GM19463 (cell line): ENCODE measurements around the gene TTC17.
"Not testable (repeated sequence)": the region's sequence is repeated elsewhere in the genome, so short reads cannot be mapped to it uniquely, and the experiment has no call there.

Source experiments
- ATAC-seq: cut with Tn5 transposase; IDR thresholded peaks from one replicate; pipeline ENCODE4 v1.9.1; 2021; ENCODE audit warnings: mild to moderate bottlenecking, moderate library complexity; ENCODE audit not compliant: unreplicated experiment

The TTC17 gene

DNA sequence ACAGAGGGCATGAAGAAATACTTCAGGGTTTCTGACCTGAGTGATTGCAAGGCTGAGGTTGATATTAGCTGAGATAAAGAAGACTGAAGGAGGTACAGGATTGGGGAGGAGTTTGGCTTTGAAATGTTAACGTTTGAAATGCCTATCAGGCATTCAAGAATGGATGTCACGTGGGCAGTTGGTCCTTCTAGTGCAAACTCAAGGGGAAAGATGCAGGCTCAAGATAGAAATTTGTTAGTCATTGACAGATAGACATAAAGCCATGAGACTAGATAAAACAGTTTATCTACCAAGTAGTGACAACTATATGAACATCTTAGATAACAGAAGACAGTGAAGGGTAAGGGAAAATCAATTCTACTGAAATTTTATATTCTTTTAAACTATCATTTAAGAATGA, 23.1 kb downstream of the TTC17 start:
- no peak for ATAC-seq

DNA sequence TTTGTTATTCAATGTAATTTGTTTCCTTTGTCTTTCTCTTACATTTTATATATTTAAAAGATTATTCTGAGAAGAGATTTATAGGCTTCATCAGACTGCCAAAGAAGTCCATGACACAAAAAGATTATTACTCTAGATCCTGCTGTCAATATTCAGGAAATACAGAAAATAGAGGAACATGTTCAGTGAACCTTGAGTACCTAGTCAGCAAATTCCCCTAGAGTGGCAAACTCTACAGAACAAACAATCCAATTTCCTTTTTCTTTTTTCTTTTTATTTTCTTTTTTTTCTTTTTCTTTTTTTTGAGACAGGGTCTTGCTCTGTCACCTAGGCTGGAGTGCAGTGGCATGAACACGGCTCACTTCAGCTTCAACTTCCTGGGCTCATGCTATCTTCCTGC, 23.9 kb downstream of the TTC17 start:
- ATAC-seq = no peak

DNA sequence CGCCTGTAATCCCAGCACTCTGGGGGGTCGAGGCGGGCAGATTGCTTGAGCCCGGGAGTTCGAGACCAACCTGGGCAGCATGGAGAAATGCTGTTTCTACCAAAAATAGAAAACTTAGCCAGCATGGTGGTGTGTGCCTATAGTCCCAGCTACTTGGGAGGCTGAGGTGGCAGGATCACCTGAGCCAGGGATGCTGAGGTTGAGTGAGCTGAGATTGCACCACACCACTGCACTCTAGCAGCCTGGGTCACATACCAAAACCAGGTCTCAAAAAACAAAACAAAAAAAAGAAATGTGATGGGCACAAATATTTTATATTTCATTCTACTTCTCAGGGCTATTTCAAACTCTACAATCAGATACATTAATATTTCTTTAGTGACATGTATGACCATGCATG, 25.7 kb downstream of the TTC17 start:
- no peak for ATAC-seq

DNA sequence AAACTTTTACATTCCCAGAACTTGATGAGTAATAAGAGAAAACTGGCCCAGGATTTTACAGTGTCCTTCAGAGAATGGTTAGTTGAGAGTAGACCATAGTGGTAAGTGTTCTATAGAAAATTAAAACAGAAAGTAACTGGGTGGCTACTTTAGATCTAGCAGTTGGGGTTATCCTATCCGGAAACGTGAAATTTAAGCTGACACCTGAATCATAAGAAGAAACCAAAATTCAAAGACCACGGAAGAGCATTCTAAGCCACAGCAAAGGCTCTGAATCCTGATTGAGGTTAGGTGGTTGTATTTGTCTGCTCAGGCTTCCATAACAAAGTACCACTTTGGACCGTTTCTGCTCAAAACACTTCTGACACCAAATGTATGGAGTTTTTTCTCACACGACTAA, 34.0 kb downstream of the TTC17 start:
- ATAC-seq = no peak

DNA sequence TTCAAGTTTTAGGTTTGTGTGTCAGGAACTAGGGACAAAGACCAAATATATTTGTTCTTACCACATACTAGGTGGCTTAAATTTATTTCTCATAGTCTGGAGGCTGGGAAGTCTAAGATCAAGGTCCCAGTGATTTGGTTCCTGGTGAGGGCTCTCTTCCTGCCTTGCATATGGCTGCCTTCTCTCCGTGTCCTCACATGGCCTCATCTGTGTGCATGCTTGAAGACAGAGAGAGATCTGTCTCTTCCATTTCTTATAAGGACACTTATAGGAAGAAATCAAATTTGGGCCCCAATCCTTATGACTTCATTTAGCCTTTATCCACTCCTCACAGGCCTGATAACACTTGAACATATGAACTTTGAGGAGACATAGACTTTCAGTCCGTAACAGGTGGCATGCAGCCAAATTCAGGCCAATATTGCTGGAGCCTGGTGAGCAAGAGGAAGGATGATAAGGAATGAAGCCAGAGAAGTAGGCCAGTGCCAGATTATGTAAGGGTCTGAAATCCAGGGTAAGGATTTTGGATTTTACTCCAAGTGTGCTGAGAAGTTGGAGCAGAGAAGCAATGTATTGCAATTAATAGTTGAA, 35.1 kb downstream of the TTC17 start:
- ATAC-seq = no peak

DNA sequence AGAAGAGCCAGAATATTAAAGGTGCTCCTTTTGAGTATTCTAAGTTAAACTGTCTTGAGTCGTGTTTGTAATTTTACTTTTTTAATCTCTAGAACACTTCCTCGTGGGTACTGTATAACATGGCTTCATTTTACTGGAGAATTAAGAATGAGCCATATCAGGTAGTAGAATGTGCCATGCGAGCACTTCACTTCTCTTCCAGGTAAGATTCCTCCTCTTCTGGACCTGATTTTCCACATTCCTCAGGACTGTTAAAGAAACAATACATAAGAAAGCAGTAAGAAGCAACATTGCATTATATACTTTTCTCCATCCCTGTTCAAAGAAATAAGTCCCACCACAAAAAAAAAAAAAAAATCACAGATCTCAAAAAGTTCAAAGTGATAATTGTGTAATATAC, 37.9 kb downstream of the TTC17 start:
- ATAC-seq = no peak

DNA sequence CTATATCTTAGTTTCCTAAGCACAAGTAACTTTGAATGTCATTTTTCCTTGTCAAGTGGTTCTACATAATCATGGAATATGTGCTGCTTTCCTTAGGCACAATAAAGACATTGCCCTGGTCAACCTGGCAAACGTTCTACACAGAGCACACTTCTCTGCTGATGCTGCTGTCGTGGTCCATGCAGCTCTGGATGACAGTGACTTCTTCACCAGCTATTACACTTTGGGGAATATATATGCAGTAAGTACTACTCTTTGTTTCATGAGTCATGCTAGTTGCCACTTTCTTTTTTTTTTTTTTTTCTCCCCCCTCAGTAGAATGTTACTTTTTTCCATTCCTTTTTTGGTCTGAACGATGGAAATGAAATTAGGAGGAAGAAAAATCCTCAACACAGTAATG, 38.5 kb downstream of the TTC17 start:
- no peak for ATAC-seq

DNA sequence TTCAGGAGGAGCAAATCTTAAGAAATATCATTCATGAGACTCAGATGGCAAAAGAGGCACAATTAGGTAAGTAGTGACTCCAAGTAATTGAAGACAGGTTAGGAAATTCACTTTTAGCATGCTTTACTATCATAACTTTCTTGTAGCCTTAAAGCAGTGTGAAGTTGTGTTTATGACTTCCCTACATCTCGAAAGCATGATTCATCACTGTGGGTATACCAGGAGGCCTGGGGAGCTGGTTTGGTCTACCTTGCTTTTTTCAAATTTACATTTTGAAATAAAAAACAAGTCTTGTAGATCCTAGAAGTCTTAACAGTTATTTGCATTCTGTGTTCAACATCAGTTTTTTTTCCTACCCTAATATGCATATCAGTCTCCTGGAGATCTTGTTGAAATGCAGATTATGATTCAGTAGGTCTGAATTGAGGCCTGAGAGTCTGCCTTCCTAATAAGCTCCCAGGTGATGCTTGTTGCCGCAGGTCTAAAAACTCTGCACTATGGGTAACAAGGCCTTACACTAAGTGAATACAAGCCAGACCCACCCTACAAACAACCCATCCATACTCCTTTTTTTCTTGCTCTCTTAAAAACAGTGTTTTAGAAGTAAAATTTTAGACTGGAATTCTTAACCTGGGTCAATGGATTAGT, 41.4 kb downstream of the TTC17 start:
- ATAC-seq = no peak

DNA sequence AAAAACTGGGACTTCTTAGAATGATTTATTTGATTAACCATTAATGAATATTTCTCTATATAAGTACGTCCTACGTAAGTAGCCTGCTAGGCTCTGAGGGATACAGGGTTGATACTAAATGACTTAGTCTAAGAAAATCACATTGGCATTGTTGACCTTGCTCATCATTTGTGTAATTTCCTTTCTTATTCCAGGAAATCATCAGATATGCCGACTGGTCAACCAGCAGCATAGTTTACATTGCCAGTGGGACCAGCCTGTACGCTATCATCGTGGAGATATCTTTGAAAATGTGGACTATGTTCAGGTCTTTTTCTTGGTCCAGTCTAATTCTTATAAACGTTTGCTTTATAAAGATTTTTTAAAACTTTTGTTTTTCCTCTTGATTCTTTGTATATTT, 42.5 kb downstream of the TTC17 start:
- ATAC-seq = no peak

DNA sequence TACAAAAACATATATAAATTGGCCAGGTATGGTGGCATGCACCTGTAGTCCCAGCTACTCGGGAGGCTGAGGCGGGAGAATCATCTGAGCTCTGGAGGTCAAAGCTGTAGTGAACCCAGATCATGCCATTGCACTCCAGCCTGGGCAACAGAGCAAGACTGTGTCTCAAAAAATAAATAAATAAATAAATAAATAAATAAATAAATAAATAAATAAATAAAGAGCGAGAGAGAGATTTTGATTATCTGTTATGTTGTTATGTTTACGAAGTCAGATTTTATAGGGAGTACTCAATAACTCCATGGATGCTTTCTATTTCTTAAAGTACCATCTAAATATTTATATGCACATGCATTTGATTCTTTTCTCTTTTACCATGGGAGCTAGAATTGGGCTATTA, 43.1 kb downstream of the TTC17 start:
- ATAC-seq = not testable (repeated sequence)

DNA sequence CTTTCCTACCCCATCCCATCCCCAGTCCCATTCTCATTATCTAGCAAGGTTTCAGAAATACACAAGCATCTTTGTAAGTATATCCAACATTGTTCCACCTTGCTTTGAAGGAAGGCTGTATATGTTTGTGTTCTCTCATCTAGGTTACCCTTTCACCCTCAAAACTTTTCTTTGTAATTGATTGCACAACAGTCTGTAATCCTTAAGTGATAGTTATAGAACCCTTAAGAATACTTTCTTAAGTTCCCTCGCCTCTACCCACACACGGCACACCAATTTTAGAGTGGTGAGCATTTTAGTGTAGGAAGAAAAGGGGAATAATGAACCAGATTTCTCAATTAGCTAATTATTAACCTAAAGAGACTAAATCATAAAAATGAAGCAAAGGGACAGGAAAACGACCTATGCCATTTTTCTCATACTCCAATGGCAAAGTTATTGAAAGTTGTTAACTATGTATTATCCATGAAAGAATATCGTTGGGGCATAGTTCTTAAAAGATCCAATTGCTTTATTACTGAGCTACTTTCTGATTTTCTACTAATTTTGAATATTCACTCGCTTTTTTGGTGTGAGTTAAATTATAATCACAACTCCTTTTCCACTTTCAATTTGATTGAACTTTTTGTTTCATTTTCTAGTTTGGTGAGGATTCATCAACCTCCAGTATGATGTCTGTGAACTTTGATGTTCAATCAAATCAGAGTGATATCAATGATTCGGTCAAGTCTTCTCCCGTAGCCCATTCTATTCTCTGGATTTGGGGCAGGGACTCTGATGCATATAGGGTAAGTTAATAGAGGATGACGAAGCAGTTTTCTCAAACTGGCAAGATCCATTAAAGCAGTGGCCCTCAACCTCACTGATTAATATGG, 44.9 kb downstream of the TTC17 start:
- ATAC-seq = no peak

DNA sequence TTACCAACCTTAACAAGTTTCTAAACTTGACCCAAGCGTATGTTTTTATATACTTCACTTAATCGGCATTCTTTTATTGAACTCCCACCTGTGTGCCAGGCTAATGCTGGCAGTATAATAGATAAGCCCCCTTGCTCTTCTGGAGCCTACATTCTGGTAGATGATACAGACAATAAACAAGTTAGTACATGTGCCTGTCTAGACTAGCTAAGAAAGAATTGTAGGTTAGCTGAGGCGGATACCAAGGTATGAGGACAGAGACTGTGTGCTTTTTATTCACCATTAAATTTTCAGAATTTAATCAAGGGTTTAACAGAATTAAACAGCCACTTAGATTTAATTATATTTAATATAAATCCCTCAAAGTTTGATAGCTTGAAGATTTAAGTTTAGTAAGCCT, 45.7 kb downstream of the TTC17 start:
- no peak for ATAC-seq

DNA sequence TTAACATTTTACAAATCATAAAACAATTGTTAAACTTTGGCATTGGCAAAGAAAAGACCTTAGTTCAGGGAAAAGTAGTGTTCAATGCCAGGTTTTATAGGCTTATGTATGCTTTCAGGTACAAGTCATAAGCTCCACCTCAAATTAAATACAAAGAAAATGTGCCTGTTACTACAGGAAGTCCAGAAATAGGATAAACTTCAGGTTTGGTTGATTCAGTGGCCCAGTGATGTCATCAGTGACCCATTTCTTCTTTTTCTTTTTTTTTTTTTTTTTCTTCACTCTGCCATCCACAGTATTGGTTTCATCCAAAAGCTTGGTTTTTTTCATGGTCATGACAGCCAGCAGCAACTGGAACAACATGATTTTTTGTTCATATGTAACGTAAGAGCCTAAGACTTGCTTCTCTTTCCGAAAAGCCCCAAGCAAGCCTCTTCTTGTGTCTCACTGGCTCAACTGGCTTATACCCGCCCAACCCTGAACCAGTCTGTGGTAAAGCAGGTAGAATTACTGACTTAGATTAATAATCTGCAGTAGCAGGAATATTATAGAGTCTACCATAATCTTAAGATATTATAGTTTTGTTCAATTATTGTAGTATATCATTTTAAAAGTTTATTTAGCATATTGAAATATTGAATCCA, 46.2 kb downstream of the TTC17 start:
- no peak for ATAC-seq

DNA sequence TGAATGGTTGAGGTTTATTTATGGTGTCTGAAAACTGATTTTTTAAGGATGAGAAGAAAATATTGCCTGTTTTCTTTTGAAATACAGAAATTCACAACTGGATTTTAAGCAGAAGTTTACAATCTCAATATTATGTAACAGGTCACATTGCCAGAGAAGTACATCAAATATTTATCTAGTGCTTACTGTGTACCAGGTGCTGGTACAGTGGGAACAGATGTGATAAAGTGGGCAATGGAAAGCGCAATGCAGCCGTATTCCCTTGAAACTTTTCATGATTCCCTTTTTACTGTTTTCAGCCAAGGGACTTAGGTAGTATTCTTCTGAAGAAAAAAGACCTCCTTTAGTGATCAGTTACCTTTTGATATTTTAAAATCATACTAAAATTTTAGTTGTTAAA, 49.6 kb downstream of the TTC17 start:
- no peak for ATAC-seq

DNA sequence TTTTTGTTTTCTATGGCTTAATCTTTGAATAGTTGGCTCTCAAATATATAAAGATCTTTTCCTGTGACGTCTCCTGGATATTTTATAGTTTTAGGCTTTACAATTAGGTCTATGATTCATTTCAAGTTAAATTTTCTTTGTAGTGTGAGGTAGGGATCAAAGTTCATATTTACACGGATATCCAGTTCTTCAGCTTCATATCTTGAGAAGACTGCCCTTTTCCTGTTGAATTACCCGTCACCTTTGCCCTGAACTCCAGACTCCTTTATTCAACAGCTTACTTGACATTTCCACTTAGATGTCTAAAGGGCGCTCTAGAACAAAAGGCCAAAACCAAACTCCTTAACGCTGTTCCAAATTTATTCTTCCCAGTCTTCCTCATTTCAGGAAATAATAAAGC, 51.7 kb downstream of the TTC17 start:
- ATAC-seq = no peak

DNA sequence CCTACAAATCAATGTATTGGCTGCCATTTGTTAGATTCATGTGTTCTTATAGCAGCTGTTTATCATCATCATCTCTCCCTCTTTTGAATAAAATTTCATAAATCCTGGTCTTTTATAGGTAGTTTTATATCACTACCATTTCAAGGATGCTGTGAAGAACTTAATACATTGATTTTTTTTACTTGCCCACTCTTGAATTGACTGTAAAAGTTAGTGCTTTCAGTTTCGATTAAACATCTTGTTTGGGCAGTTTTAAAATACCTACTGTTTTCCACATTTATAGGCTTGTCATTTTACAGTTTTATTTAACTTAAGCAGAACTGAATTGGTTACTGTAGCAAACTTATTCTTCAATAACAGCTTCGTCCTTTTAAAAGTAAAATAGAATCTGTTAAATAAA, 59.5 kb downstream of the TTC17 start:
- no peak for ATAC-seq

DNA sequence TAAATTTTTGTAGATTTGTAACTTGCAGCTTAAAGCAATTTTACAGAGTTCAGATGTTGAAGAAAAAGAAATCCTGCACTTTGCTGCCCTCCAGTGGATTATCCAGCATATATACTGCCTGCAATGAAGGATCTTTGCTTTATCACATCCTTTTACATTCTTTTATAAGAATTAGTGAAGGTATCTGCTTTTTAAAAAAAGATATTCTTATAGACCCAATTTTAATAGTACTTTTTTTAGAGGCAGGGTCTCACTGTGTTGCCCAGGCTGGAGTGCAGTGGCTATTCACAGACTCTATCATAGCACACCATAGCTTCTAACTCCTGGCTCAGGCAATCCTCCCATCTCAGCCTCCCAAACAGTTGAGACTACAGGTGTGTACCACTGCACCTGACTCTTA, 60.7 kb downstream of the TTC17 start:
- ATAC-seq = peak; percentile 51

DNA sequence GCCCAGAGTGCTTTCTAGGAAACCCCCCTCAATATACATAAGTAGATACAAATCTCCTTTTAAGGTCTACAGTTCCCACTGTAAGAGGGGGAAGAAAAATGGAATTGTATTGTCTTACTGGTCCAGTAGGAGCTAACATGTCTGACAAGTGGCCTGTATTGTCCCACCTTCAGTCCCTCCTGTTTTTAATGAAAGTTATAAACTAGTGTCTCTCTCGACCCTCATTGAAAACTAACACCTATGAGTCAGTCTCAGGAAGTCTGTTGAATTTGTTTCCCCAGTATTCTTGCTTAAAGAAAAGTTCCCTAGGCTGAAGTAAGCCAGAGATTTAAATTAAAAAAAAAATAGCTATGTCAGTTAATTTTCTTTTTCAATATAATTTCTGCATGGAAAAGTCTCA, 69.3 kb downstream of the TTC17 start:
- no peak for ATAC-seq

DNA sequence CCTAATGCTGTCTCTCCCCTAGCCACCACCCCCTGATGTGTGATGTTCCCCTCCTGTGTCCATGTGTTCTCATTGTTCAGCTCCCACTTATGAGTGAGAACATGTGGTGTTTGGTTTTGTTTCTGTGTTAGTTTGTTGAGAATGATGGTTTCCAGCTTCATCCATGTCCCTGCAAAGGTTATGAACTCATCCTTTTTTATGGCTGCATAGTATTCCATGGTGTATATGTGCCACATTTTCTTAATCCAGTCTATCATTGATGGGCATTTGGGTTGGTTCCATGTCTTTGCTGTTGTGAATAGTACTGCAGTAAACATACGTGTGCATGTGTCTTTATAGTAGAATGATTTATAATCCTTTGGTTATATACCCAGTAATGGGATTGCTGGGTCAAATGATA, 72.2 kb downstream of the TTC17 start:
- ATAC-seq = not testable (repeated sequence)

DNA sequence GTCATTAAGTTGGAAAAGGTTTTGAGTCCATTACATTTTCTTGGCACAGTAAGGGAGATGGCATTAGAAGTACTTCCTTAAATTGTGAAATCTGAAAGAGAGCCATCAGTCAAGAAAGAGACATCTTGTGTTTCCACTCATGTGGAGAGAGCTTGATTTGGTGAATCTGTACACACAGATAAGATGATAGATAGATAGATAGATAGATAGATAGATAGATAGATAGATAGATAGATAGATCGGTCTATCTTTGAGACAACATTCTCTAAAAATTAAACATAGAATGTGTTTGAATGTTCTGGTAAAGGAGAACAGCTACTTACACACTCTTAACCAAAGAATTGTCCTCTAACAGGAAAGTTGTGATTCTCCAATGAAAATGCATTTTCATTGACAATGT, 76.2 kb downstream of the TTC17 start:
- no peak for ATAC-seq

DNA sequence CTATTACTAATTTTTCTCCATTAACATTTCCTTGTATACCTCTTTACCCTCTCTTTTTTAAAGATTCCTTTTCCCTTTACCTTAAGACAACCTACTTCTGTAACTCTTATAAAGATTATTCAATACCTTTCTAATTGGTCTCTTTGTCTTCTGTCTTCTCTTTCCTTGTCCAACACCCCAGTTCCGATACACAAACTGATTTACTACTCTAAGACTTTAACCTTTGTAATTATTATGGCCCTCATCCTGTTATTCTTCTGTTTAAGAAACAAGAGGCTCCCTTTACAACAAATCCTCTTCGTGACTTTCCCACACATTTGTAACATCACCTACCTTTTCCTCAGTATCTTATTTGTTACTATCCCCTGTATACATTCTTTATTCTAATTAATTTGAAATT, 81.8 kb downstream of the TTC17 start:
- ATAC-seq = no peak

DNA sequence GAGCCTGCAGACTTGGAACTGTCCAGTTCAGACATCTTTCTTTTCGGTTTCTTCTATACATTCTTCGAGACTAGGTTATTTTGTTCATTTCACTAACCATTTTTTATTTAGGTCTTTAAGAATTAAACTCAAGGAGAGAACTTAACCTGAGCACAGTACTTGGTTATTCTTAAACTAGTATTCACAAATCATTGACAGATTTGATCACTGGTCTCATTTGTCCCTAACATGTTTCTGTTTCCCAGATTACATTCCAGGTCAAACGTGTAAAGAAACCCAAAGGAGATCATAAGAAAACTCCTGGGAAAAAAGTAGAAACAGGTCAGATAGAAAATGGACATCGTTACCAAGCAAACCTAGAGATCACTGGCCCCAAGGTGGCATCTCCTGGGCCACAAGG, 85.1 kb downstream of the TTC17 start:
- ATAC-seq = no peak
